Endothelial cell of umbilical vein (primary cell): ENCODE measurements around the gene DYNLL2. TPM values are rescaled to one million over a fixed set of nuclear protein-coding genes. Genes with fewer than 3 reads are reported as not detected.

Experiments used
- BruUV-seq: library from RNA; stranded (reverse); fragments of 400-500 nt; replicated peaks from 2 replicates; lab custom pipeline; 2021; lab: Mats Ljungman, UMichigan
- CTCF ChIA-PET: fragments of 300-600, 350-600 bp; sonication (Branson Sonifier 250); formaldehyde crosslinking; loops from one replicate; lab custom pipeline; 2021; ENCODE audit warnings: antibody characterized with exemption, inconsistent platforms; lab: Charles Lee
- POLR2A ChIA-PET: fragments of 300-600, 350-600 bp; sonication (Branson Sonifier 250); formaldehyde crosslinking; loops from one replicate; lab custom pipeline; 2021; ENCODE audit warnings: antibody characterized with exemption, inconsistent platforms; lab: Charles Lee
- DNase-seq: peaks from one replicate; pipeline ENCODE4 v3.0.0-alpha.2; 2011; ENCODE audit warnings: low read depth, low spot score
- FAIRE-seq: peaks from 2 replicates; lab custom pipeline; 2011; peaks lifted over from hg19 to GRCh38; lab: Jason Lieb, UNC
- H2AFZ ChIP-seq: 2 replicates; pipeline ENCODE4 v1.6.0; 2012; ENCODE audit warnings: low read depth, low read length, control low read depth, inconsistent platforms
- H3K27ac ChIP-seq: 2 replicates; pipeline ENCODE4 v1.5.1; 2011; ENCODE audit warnings: low read depth, mild to moderate bottlenecking, control low read depth, low read length, moderate library complexity; ENCODE audit not compliant: insufficient read depth
- H3K27me3 ChIP-seq, 2 experiments: 2 replicates each; pipeline versions ENCODE4 v1.6.0 to v1.6.1; 2011; ENCODE audit warnings: low read length in 2 of 2, mixed read lengths in 1 of 2; ENCODE audit not compliant: control insufficient read depth in 2 of 2, insufficient read depth in 2 of 2
- H3K36me3 ChIP-seq, 2 experiments: 2 replicates in 1 of 2; 3 replicates in 1 of 2; pipeline ENCODE4 v1.5.1; 2011; ENCODE audit warnings: low read length in 2 of 2, mild to moderate bottlenecking in 1 of 2, moderate library complexity in 1 of 2; ENCODE audit not compliant: control insufficient read depth in 2 of 2, insufficient read depth in 2 of 2; ENCODE audit errors: extremely low read depth in 1 of 2
- H3K4me1 ChIP-seq: 3 replicates; pipeline ENCODE4 v1.5.1; 2011; ENCODE audit warnings: mild to moderate bottlenecking, low read length; ENCODE audit not compliant: control insufficient read depth, insufficient read depth; ENCODE audit errors: extremely low read depth
- H3K4me2 ChIP-seq: 2 replicates; pipeline ENCODE4 v1.6.1; 2011; ENCODE audit warnings: low read length, control low read depth, mixed read lengths; ENCODE audit not compliant: insufficient read depth
- H3K4me3 ChIP-seq, 3 experiments: fragments of 200-600 bp in 1 of 3; sonication (generic), shearing (Covaris generic) in 1 of 3; replicated peaks in 1 of 3; 2 replicates each; pipeline ENCODE4 v1.5.1; 2011 to 2016; ENCODE audit warnings: control low read depth in 3 of 3, low read length in 3 of 3, mild to moderate bottlenecking in 2 of 3, inconsistent platforms in 1 of 3, low read depth in 1 of 3, moderate library complexity in 1 of 3; ENCODE audit not compliant: insufficient read depth in 1 of 3
- H3K79me2 ChIP-seq: 2 replicates; pipeline ENCODE4 v1.6.0; 2012; ENCODE audit warnings: low read length, inconsistent platforms; ENCODE audit not compliant: control insufficient read depth, insufficient read depth
- H3K9ac ChIP-seq: replicated peaks from 2 replicates; pipeline ENCODE3; 2011; ENCODE audit warnings: low read length, control low read depth; ENCODE audit not compliant: insufficient read depth; ENCODE audit errors: extremely low read depth
- H3K9me1 ChIP-seq: replicated peaks from 3 replicates; pipeline ENCODE4 v1.6.0; 2011; ENCODE audit warnings: mild to moderate bottlenecking, low read length; ENCODE audit not compliant: control insufficient read depth, insufficient read depth; ENCODE audit errors: extremely low read depth
- H3K9me3 ChIP-seq: replicated peaks from 2 replicates; pipeline ENCODE4 v1.5.1; 2012; ENCODE audit warnings: low read length, inconsistent platforms; ENCODE audit not compliant: control insufficient read depth, insufficient read depth
- H4K20me1 ChIP-seq: replicated peaks from 2 replicates; pipeline ENCODE3; 2011; ENCODE audit warnings: mild to moderate bottlenecking, low read length; ENCODE audit not compliant: control insufficient read depth, insufficient read depth; ENCODE audit errors: extremely low read depth
- CTCF ChIP-seq, 2 donors: IDR thresholded peaks; 1 replicate in 1 of 2; 2 replicates in 1 of 2; pipeline ENCODE4 v1.5.1; 2011; ENCODE audit warnings: low read length in 2 of 2, mild to moderate bottlenecking in 2 of 2, moderate library complexity in 2 of 2, control low read depth in 1 of 2, inconsistent platforms in 1 of 2, low read depth in 1 of 2; ENCODE audit not compliant: insufficient read depth in 1 of 2; ENCODE audit errors: extremely low read depth in 1 of 2
- FOS ChIP-seq: IDR thresholded peaks from 2 replicates; pipeline ENCODE4 v1.6.1; 2011; ENCODE audit warnings: mild to moderate bottlenecking, low read length, moderate library complexity, borderline replicate concordance; ENCODE audit not compliant: insufficient read depth
- GATA2 ChIP-seq: IDR thresholded peaks from 2 replicates; pipeline ENCODE4 v1.7.0; 2011; ENCODE audit warnings: low read depth, mild to moderate bottlenecking, moderate library complexity, mixed read lengths, low read length; ENCODE audit not compliant: insufficient read length, insufficient read depth
- JUN ChIP-seq: IDR thresholded peaks from 2 replicates; pipeline ENCODE4 v1.6.1; 2011; ENCODE audit warnings: borderline replicate concordance, low read depth; ENCODE audit not compliant: insufficient read length, insufficient read depth
- MYC ChIP-seq: IDR thresholded peaks from one replicate; pipeline ENCODE4 v1.6.1; 2011; ENCODE audit warnings: mild to moderate bottlenecking, low read depth, low read length
- POLR2AphosphoS5 ChIP-seq: IDR thresholded peaks from 2 replicates; pipeline ENCODE4 v1.6.1; 2012; ENCODE audit warnings: low read depth, mild to moderate bottlenecking, control low read depth, low read length, moderate library complexity; ENCODE audit not compliant: insufficient read depth
- dilution Hi-C: fragments of 300-500 bp; cut with MboI; formaldehyde crosslinking; loops from one replicate; pipeline ENCODE4 v1.15.0; 2019; ENCODE audit warnings: low sequenced_read_pairs; ENCODE audit not compliant: extremely low pct_ligation_motif_present
- intact Hi-C: fragments of 100-400 bp; cut with micrococcal nuclease; formaldehyde crosslinking; loops from one replicate; pipeline ENCODE4 v1.10.0; 2022
- polyA plus RNA-seq, 4 experiments: library from polyadenylated mRNA; depleted of rRNA in 3 of 4; stranded (reverse) in 3 of 4; unstranded in 1 of 4; fragments of >200 nt; gene quantifications; 2 replicates each; pipeline versions ENCODE4 v1.2.1 to v1.2.3, GENCODE V29; 2011 to 2012; ENCODE audit warnings: missing spikeins in 1 of 4
- total RNA-seq: library from RNA; stranded (reverse); gene quantifications from 2 replicates; pipeline ENCODE4 v1.2.3, GENCODE V29; 2021

DYNLL2 gene
- total and polyA plus RNA-seq, 2 donors (not counting 3 experiments of a cell fraction or from before 2014, with no cell fraction given): 7.4 to 19.0 TPM

DNA sequence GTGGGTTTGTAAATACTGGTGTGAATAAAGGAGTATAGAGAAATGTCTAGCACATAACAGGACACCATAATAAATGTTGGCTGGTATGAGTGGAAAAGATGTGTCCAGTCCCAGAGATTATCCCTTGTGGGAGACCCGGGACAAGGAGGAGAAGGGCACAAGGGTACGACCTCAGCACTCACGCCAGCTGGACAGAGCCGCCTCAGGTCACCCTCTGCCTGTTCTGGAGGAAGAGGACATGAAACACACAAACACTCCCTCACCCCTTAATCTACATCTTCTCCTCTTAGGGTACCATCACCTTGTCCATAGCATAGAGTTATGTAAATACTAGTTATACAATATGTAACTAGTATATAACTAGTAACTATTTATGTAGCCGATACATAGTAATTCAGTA is 26.8 kb downstream of the DYNLL2 start:
- POLR2A ChIA-PET: no interaction called here
- Histone ChIP-seq H3K9me1 (no peaks in the 10 kb centered on the region), H4K20me1 (no peaks in the 10 kb centered on the region), H3K9ac (no peak overlapping the region), H3K27me3 (peaks cover 2 to 3% of the 10 kb centered on the region in 2 experiments), H3K4me1 (no peaks in the 10 kb centered on the region), H3K4me2 (no peak overlapping the region), H3K36me3 (no peaks in the 10 kb centered on the region), H3K4me3 (no peak overlapping the region), H3K9me3 (no peaks in the 10 kb centered on the region), H3K27ac (no peak overlapping the region), H2AFZ (no peak overlapping the region), H3K79me2 (no peaks in the 10 kb centered on the region)
- dilution Hi-C loops: no loop called here
- CTCF ChIA-PET: interaction anchor here (4.6 kb wide), 1 partner anchor 251 kb away, joined by 51 read pairs; no protein-coding TSS in a partner anchor
- BruUV-seq: no TSS peak
- intact Hi-C loops: no loop called here
- DNase-seq (no peak), FAIRE-seq (no peak)
- TF ChIP-seq POLR2AphosphoS5 (no peak), GATA2 (no peak), CTCF (IDR thresholded peaks at IDR 0.05; ENCODE audit: extremely low read depth in 1 of 2, insufficient read depth in 1 of 2, low read depth in 1 of 2, low read length in 2 of 2) (no peak), MYC (no peak), JUN (no peak), FOS (no peak)
